Upper lobe of left lung (tissue), 6 donors: ENCODE data around the gene NSF. TPM values are rescaled to one million over a fixed set of nuclear protein-coding genes. Genes with fewer than 3 reads are reported as not detected.

Experiments
- ATAC-seq, 2 donors: fragments of 200-7000 bp; cut with Tn5 transposase; one replicate each; pipeline ENCODE4 v1.9.1; 2022; ENCODE audit warnings: mild to moderate bottlenecking in 2 of 2, moderate library complexity in 2 of 2; ENCODE audit not compliant: low FRiP score in 2 of 2
- DNase-seq, 2 donors: peaks; one replicate each; pipeline ENCODE4 v3.0.0-alpha.2; 2019 to 2020
- H3K27ac ChIP-seq, 4 donors: fragments of 200-600 bp; sonication (generic); one replicate each; pipeline ENCODE4 v1.5.1; 2016 to 2019
- H3K27me3 ChIP-seq, 4 donors: fragments of 200-600 bp; sonication (generic); one replicate each; pipeline ENCODE4 v1.5.1; 2017 to 2019
- H3K36me3 ChIP-seq, 4 donors: fragments of 200-600 bp; sonication (generic); one replicate each; pipeline ENCODE4 v1.5.1; 2016 to 2019
- H3K4me1 ChIP-seq, 4 donors: fragments of 200-600 bp; sonication (generic); one replicate each; pipeline ENCODE4 v1.5.1; 2018 to 2019
- H3K4me3 ChIP-seq, 4 donors: fragments of 200-600 bp; sonication (generic); one replicate each; pipeline ENCODE4 v1.5.1; 2017 to 2019; ENCODE audit warnings: mild to moderate bottlenecking in 2 of 4, moderate library complexity in 1 of 4
- H3K9me3 ChIP-seq, 4 donors: fragments of 200-600 bp; sonication (generic); one replicate each; pipeline ENCODE4 v1.5.1; 2018 to 2019
- CTCF ChIP-seq, 6 experiments: fragments of 450-650 bp in 4 of 6; fragments of 200-600 bp in 2 of 6; sonication (generic) in 2 of 6; IDR thresholded peaks; one replicate each; pipeline ENCODE4 v1.5.1; 2016 to 2019; ENCODE audit warnings: antibody characterized with exemption in 6 of 6
- EP300 ChIP-seq, 4 donors: sonication (generic); formaldehyde crosslinking; IDR thresholded peaks; one replicate each; pipeline ENCODE4 v1.5.1; 2017; ENCODE audit warnings: antibody characterized with exemption in 4 of 4, control low read depth in 2 of 4
- POLR2A ChIP-seq, 4 donors: fragments of 450-650 bp; IDR thresholded peaks; one replicate each; pipeline ENCODE4 v1.5.1; 2016 to 2017; ENCODE audit warnings: antibody characterized with exemption in 4 of 4, mild to moderate bottlenecking in 2 of 4
- POLR2AphosphoS5 ChIP-seq, 2 donors: sonication (generic); formaldehyde crosslinking; IDR thresholded peaks; one replicate each; pipeline ENCODE4 v1.5.1; 2017; ENCODE audit warnings: antibody characterized with exemption in 2 of 2
- WGBS, 2 donors: methylation state at CpG; one replicate each; pipeline ENCODE4 v1.1.5; 2017 to 2018; 5-methylcytosine and 5-hydroxymethylcytosine counted together
- total RNA-seq, 6 donors: library from RNA; depleted of rRNA in 4 of 6; stranded (reverse); fragments of >200 nt in 4 of 6; gene quantifications; one replicate each; pipeline versions ENCODE4 v1.1.0 to v1.2.1, GENCODE V29; 2016 to 2021
- donor health status: DM: no; HTN: no; CAD: no; lungs with moderate emphysema.
- donor health status: DM: no; HTN: yes; CAD: no; lungs with severe emphysema.

NSF gene
- total RNA-seq, 6 donors from 2014 or later: 11.2 to 40.5 (median 25.7) TPM

- Histone ChIP-seq H3K36me3 (peaks cover 0 to 10% (median 4%) of the 10 kb centered on the region in 4 donors), H3K27me3 (no peaks in the 10 kb centered on the region), H3K4me3 (no peak overlapping the region), H3K9me3 (no peaks in the 10 kb centered on the region), H3K27ac (no peak overlapping the region), H3K4me1 (no peaks in the 10 kb centered on the region)
- no peak for ATAC-seq
- TF ChIP-seq CTCF (IDR thresholded peaks at IDR 0.05) (no peak), EP300 (IDR thresholded peaks at IDR 0.05) (no peak), POLR2AphosphoS5 (IDR thresholded peaks at IDR 0.05) (no peak), POLR2A (IDR thresholded peaks at IDR 0.05) (no peak)
- no peak for DNase-seq
These were observed 145.6 kb downstream of the NSF start for GRCh38 chr17:46736100-46736499.

GRCh38 chr17:46737326-46737725 is 146.9 kb downstream of the NSF start:
- Histone ChIP-seq H3K9me3 (no peaks in the 10 kb centered on the region), H3K4me3 (no peak overlapping the region), H3K27me3 (no peaks in the 10 kb centered on the region), H3K36me3 (peaks cover 0 to 10% (median 4%) of the 10 kb centered on the region in 4 donors), H3K27ac (no peak overlapping the region), H3K4me1 (no peaks in the 10 kb centered on the region)
- ATAC-seq (no peak), DNase-seq (no peak)
- WGBS, 2 donors: 78 to 84% methylated on average over 4 of the region's 4 CpGs
- TF ChIP-seq POLR2AphosphoS5 (IDR thresholded peaks at IDR 0.05) (no peak), CTCF (IDR thresholded peaks at IDR 0.05) (no peak), EP300 (IDR thresholded peaks at IDR 0.05) (no peak), POLR2A (IDR thresholded peaks at IDR 0.05) (no peak)

- Histone ChIP-seq H3K4me3 (no peak overlapping the region), H3K36me3 (peaks cover 0 to 5% (median 1%) of the 10 kb centered on the region in 4 donors), H3K27ac (no peak overlapping the region), H3K27me3 (no peaks in the 10 kb centered on the region), H3K9me3 (no peaks in the 10 kb centered on the region), H3K4me1 (no peaks in the 10 kb centered on the region)
- DNase-seq (no peak), ATAC-seq (no peak)
- TF ChIP-seq CTCF (IDR thresholded peaks at IDR 0.05): no peak
- TF ChIP-seq POLR2A (IDR thresholded peaks at IDR 0.05): no peak
- no peak for TF ChIP-seq POLR2AphosphoS5 (IDR thresholded peaks at IDR 0.05)
- TF ChIP-seq EP300 (IDR thresholded peaks at IDR 0.05): no peak
- WGBS, 2 donors: 97 to 98% methylated on average over 4 of the region's 4 CpGs
These were observed 148.1 kb downstream of the NSF start for GRCh38 chr17:46738544-46738943.

- H3K27ac ChIP-seq: no peak overlapping the region
- ATAC-seq (no peak), DNase-seq (no peak)
- no peak overlapping the region for H3K4me3 ChIP-seq
- no peaks in the 10 kb centered on the region for H3K9me3 ChIP-seq
- H3K4me1 ChIP-seq: no peaks in the 10 kb centered on the region
- no peaks in the 10 kb centered on the region for H3K27me3 ChIP-seq
- TF ChIP-seq EP300 (IDR thresholded peaks at IDR 0.05): no peak
- no peak for TF ChIP-seq CTCF (IDR thresholded peaks at IDR 0.05)
- no peak for TF ChIP-seq POLR2A (IDR thresholded peaks at IDR 0.05)
- TF ChIP-seq POLR2AphosphoS5 (IDR thresholded peaks at IDR 0.05): no peak
- peaks cover 0 to 5% (median 0%) of the 10 kb centered on the region in 4 donors for H3K36me3 ChIP-seq
These were observed 149.5 kb downstream of the NSF start for GRCh38 chr17:46739982-46740381.

- Histone ChIP-seq H3K9me3 (no peaks in the 10 kb centered on the region), H3K4me3 (no peak overlapping the region), H3K4me1 (no peaks in the 10 kb centered on the region), H3K36me3 (peaks cover 0 to 5% (median 0%) of the 10 kb centered on the region in 4 donors), H3K27me3 (no peaks in the 10 kb centered on the region), H3K27ac (no peak overlapping the region)
- TF ChIP-seq EP300 (IDR thresholded peaks at IDR 0.05) (no peak), CTCF (IDR thresholded peaks at IDR 0.05) (no peak), POLR2AphosphoS5 (IDR thresholded peaks at IDR 0.05) (no peak), POLR2A (IDR thresholded peaks at IDR 0.05) (no peak)
- no peak for ATAC-seq
- no peak for DNase-seq
- 72 to 80% methylated on average over 2 of the region's 2 CpGs for WGBS, 2 donors
These were observed 150.8 kb downstream of the NSF start for GRCh38 chr17:46741122-46741730.
